ENCODE results near the gene CTXN3. TPM values are rescaled to one million over a fixed set of nuclear protein-coding genes. Genes with fewer than 3 reads are reported as not detected.
A peak's percentile ranks its signal among the peaks of the same experiment; 100 is the strongest.

The CTXN3 gene
- polyA plus RNA-seq, 1 donor (not counting 4 experiments of a cell fraction or from before 2014, with no cell fraction given): 0.22 TPM

DNA sequence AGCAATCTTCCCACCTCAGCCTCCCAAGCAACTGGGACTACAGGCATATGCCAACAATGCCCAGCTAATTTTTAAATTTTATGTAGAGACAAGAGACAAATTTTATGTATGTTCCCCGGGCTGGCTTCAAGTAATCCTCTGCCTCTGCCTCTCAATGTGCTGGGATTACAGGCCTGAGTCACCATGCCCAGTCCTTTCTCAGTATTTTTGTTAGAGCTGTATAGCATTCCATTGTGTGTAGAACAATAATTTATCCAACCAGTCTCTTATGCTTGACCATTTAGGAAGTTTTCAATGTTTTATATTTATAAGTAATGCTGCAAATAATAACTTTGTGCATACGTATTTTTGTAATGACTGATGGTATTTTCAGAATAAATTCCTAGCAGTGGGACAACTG lies 38.9 kb upstream of the CTXN3 start:
- Histone ChIP-seq H4K20me1 (ENCODE audit: control insufficient read depth, extremely low read depth, insufficient read depth, low read length) (no peaks in the 10 kb centered on the region), H3K9me1 (ENCODE audit: control insufficient read depth, extremely low read depth, insufficient read depth, low read length) (no peaks in the 10 kb centered on the region), H2AFZ (ENCODE audit: control insufficient read depth, low read length) (no peak overlapping the region), H3K9ac (ENCODE audit: control insufficient read depth, extremely low read depth, insufficient read depth, low read length) (no peak overlapping the region), H3K27ac (ENCODE audit: control insufficient read depth, insufficient read depth, low read length) (no peak overlapping the region), H3K4me2 (ENCODE audit: control insufficient read depth, extremely low read depth, insufficient read depth, low read depth, low read length) (no peak overlapping the region), H3K9me3 (ENCODE audit: control insufficient read depth, low read depth, low read length) (no peaks in the 10 kb centered on the region), H3K79me2 (ENCODE audit: control insufficient read depth, insufficient read depth, low read length) (no peaks in the 10 kb centered on the region), H3K4me1 (ENCODE audit: control insufficient read depth, extremely low read depth, insufficient read depth, low read length) (no peaks in the 10 kb centered on the region), H3K4me3 (ENCODE audit: control insufficient read depth in 2 of 3, extremely low read depth in 1 of 3, insufficient read depth in 2 of 3, low read depth in 1 of 3, low read length in 3 of 3) (no peak overlapping the region), H3K27me3 (ENCODE audit: control insufficient read depth, extremely low read depth, insufficient read depth, low read length) (no peaks in the 10 kb centered on the region), H3K36me3 (ENCODE audit: control insufficient read depth in 2 of 2, extremely low read depth in 1 of 2, insufficient read depth in 2 of 2, low read length in 2 of 2) (no peaks in the 10 kb centered on the region)
- dilution Hi-C loops (cut with MboI; ENCODE audit: extremely low pct_ligation_motif_present, low sequenced_read_pairs): no loop called here
- TF ChIP-seq, protein P1, sequence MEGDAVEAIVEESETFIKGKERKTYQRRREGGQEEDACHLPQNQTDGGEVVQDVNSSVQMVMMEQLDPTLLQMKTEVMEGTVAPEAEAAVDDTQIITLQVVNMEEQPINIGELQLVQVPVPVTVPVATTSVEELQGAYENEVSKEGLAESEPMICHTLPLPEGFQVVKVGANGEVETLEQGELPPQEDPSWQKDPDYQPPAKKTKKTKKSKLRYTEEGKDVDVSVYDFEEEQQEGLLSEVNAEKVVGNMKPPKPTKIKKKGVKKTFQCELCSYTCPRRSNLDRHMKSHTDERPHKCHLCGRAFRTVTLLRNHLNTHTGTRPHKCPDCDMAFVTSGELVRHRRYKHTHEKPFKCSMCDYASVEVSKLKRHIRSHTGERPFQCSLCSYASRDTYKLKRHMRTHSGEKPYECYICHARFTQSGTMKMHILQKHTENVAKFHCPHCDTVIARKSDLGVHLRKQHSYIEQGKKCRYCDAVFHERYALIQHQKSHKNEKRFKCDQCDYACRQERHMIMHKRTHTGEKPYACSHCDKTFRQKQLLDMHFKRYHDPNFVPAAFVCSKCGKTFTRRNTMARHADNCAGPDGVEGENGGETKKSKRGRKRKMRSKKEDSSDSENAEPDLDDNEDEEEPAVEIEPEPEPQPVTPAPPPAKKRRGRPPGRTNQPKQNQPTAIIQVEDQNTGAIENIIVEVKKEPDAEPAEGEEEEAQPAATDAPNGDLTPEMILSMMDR (optimal IDR thresholded peaks at IDR 0.05 in 1 of 3, IDR thresholded peaks at IDR 0.05 in 1 of 3, conservative IDR thresholded peaks at IDR 0.05 in 1 of 3; ENCODE audit: extremely low read depth in 1 of 3, insufficient read depth in 2 of 3, low read length in 3 of 3): no peak
- TF ChIP-seq EZH2 (IDR thresholded peaks at IDR 0.05; ENCODE audit: low read length): no peak
- DNase-seq (ENCODE audit: low read depth, low spot score) (no peak), FAIRE-seq (no peak)

DNA sequence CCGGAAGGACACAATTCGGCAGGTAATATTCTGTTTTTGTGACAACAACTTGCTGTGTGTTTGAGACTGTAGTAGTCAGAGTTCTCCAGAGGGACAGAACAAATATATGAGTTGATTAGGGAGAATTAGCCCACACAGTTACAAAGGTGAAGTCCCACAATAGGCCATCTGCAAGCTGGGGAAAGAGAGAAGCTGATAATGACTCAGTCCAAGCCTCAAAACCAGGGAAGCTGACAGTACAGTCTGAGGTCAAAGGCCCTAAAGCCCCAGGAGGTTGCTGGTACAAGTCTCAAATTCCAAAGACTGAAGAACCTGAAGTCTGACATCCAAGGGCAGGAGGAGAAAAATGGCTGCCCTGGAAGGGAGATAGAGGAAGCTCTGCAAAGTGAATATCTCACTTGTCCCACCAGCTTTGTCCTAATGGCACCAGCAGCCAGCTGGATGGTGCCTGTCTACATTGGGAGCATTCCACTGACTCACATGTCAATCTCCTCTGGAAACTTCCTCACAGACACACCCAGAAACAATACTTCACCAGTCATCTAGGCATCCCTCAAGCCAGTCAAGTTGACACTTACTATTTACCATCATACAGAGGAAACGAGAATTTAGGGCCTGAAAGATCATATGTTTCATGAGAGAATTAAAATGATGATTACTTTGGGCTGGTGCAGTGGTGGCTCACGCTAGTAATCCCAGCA lies 36.3 kb upstream of the CTXN3 start:
- Histone ChIP-seq H3K27me3 (ENCODE audit: control insufficient read depth, extremely low read depth, insufficient read depth, low read length) (no peaks in the 10 kb centered on the region), H3K9me1 (ENCODE audit: control insufficient read depth, extremely low read depth, insufficient read depth, low read length) (no peaks in the 10 kb centered on the region), H3K4me1 (ENCODE audit: control insufficient read depth, extremely low read depth, insufficient read depth, low read length) (peaks cover 6% of the 10 kb centered on the region), H3K79me2 (ENCODE audit: control insufficient read depth, insufficient read depth, low read length) (no peaks in the 10 kb centered on the region), H3K9me3 (ENCODE audit: control insufficient read depth, low read depth, low read length) (no peaks in the 10 kb centered on the region), H3K4me2 (ENCODE audit: control insufficient read depth, extremely low read depth, insufficient read depth, low read depth, low read length) (no peak overlapping the region), H3K27ac (ENCODE audit: control insufficient read depth, insufficient read depth, low read length) (no peak overlapping the region), H2AFZ (ENCODE audit: control insufficient read depth, low read length) (no peak overlapping the region), H4K20me1 (ENCODE audit: control insufficient read depth, extremely low read depth, insufficient read depth, low read length) (no peaks in the 10 kb centered on the region), H3K36me3 (ENCODE audit: control insufficient read depth in 2 of 2, extremely low read depth in 1 of 2, insufficient read depth in 2 of 2, low read length in 2 of 2) (no peaks in the 10 kb centered on the region), H3K4me3 (ENCODE audit: control insufficient read depth in 2 of 3, extremely low read depth in 1 of 3, insufficient read depth in 2 of 3, low read depth in 1 of 3, low read length in 3 of 3) (no peak overlapping the region), H3K9ac (ENCODE audit: control insufficient read depth, extremely low read depth, insufficient read depth, low read length) (no peak overlapping the region)
- FAIRE-seq (peak; percentile 29), DNase-seq (ENCODE audit: low read depth, low spot score) (no peak)
- dilution Hi-C loops (cut with MboI; ENCODE audit: extremely low pct_ligation_motif_present, low sequenced_read_pairs): no loop called here
- TF ChIP-seq, protein P1 (optimal IDR thresholded peaks at IDR 0.05 in 1 of 3, IDR thresholded peaks at IDR 0.05 in 1 of 3, conservative IDR thresholded peaks at IDR 0.05 in 1 of 3; ENCODE audit: extremely low read depth in 1 of 3, insufficient read depth in 2 of 3, low read length in 3 of 3): no peak
- no peak for TF ChIP-seq EZH2 (IDR thresholded peaks at IDR 0.05; ENCODE audit: low read length)
